Subcutaneous adipose tissue (tissue), 4 donors: ENCODE measurements around the gene FOXC1. TPM values are rescaled to one million over a fixed set of nuclear protein-coding genes. Genes with fewer than 3 reads are reported as not detected.

ENCODE experiments used
- CTCF ChIP-seq: fragments of 450-650 bp; IDR thresholded peaks from one replicate; pipeline ENCODE4 v1.5.1; 2016; ENCODE audit warnings: low read depth, mild to moderate bottlenecking, control low read depth, antibody characterized with exemption, moderate library complexity
- total RNA-seq, 4 donors: library from RNA; depleted of rRNA; stranded (reverse); fragments of >200 nt; gene quantifications; one replicate each; pipeline ENCODE4 v1.1.0, GENCODE V29; 2016

FOXC1 gene
- total RNA-seq, 4 donors from 2014 or later = 4.8 to 11.3 (median 8.6) TPM

GRCh38 chr6:1572892-1573291, 36.8 kb upstream of the FOXC1 start:
- no peak for TF ChIP-seq CTCF

GRCh38 chr6:1574083-1574761, 35.5 kb upstream of the FOXC1 start:
- no peak for TF ChIP-seq CTCF

GRCh38 chr6:1574890-1575209, 34.9 kb upstream of the FOXC1 start:
- no peak for TF ChIP-seq CTCF

GRCh38 chr6:1575210-1576041, 34.3 kb upstream of the FOXC1 start:
- TF ChIP-seq CTCF = no peak

- no peak for TF ChIP-seq CTCF
These were observed 33.5 kb upstream of the FOXC1 start for GRCh38 chr6:1576166-1576565.

GRCh38 chr6:1576711-1577110, 33.0 kb upstream of the FOXC1 start:
- no peak for TF ChIP-seq CTCF

GRCh38 chr6:1577146-1577680, 32.5 kb upstream of the FOXC1 start:
- no peak for TF ChIP-seq CTCF
